CD4-positive, alpha-beta T cell treated with Interleukin-17A for 4 hours (primary cell): ENCODE data around the gene SHMT1.
"Not testable (repeated sequence)": the region's sequence is repeated elsewhere in the genome, so short reads cannot be mapped to it uniquely, and the experiment has no call there.

Experiments
- DNase-seq: peaks from one replicate; pipeline ENCODE4 v3.0.0-alpha.2; 2020; ENCODE audit warnings: mixed read lengths

The SHMT1 gene

GRCh38 chr17:18324140-18325050, 39.0 kb downstream of the SHMT1 start:
- DNase-seq, result no peak

- DNase-seq, result no peak
Measured at GRCh38 chr17:18323507-18324139, 39.7 kb downstream of the SHMT1 start.

- no peak for DNase-seq
Measured at GRCh38 chr17:18323007-18323406, 40.3 kb downstream of the SHMT1 start.

GRCh38 chr17:18322522-18322921, 40.8 kb downstream of the SHMT1 start:
- no peak for DNase-seq

GRCh38 chr17:18321309-18321708, 42.0 kb downstream of the SHMT1 start:
- DNase-seq, result no peak

- DNase-seq, result no peak
Measured at GRCh38 chr17:18320301-18320700, 43.0 kb downstream of the SHMT1 start.

- no peak for DNase-seq
Measured at GRCh38 chr17:18319604-18320256, 43.6 kb downstream of the SHMT1 start.

GRCh38 chr17:18318771-18319450, 44.4 kb downstream of the SHMT1 start:
- DNase-seq, result no peak

- DNase-seq, result no peak
Measured at GRCh38 chr17:18318117-18318516, 45.2 kb downstream of the SHMT1 start.

GRCh38 chr17:18315961-18316360, 47.4 kb downstream of the SHMT1 start:
- no peak for DNase-seq

- DNase-seq, result peak; percentile 40
Measured at GRCh38 chr17:18315562-18315922, 47.8 kb downstream of the SHMT1 start.

GRCh38 chr17:18314731-18315561, 48.4 kb downstream of the SHMT1 start, which contains the start of the genes SMCR8 and TOP3A:
SMCR8 (plus strand) TSS chr17:18315293; CDS start chr17:18315790, 497 bp downstream.
TOP3A (minus strand) TSS chr17:18314994; CDS start chr17:18314778, 216 bp downstream.
- DNase-seq, result peak; percentile 98

GRCh38 chr17:18314059-18314730, 49.2 kb downstream of the SHMT1 start:
- DNase-seq, result no peak

- no peak for DNase-seq
Measured at GRCh38 chr17:18309202-18309601, 54.1 kb downstream of the SHMT1 start.

GRCh38 chr17:18303206-18303605, 60.1 kb downstream of the SHMT1 start:
- DNase-seq, result not testable (repeated sequence)

GRCh38 chr17:18300725-18301480, 62.4 kb downstream of the SHMT1 start:
- no peak for DNase-seq

- DNase-seq, result not testable (repeated sequence)
Measured at GRCh38 chr17:18298061-18298460, 65.3 kb downstream of the SHMT1 start.

GRCh38 chr17:18291718-18292540, 71.4 kb downstream of the SHMT1 start:
- DNase-seq, result no peak

GRCh38 chr17:18285296-18285695, 78.1 kb downstream of the SHMT1 start:
- DNase-seq, result no peak

GRCh38 chr17:18281788-18282187, 81.6 kb downstream of the SHMT1 start:
- DNase-seq, result no peak
